CMK (cell line): Measurements from ENCODE around the gene ACP7.

Experiments used
- DNase-seq: peaks from one replicate; pipeline ENCODE4 v3.0.0-alpha.2; 2010; ENCODE audit warnings: low read depth

Gene ACP7

GRCh38 chr19:39150235-39150634, 66.1 kb downstream of the ACP7 start:
- no peak for DNase-seq

GRCh38 chr19:39150807-39151600, 66.8 kb downstream of the ACP7 start:
- DNase-seq, result no peak

- no peak for DNase-seq
These were observed 67.9 kb downstream of the ACP7 start for GRCh38 chr19:39152066-39152465.

- DNase-seq, result no peak
These were observed 70.0 kb downstream of the ACP7 start for GRCh38 chr19:39154100-39154628.

- DNase-seq, result peak; percentile 78
These were observed 70.5 kb downstream of the ACP7 start for GRCh38 chr19:39154629-39155100.

GRCh38 chr19:39155114-39155700, 71.0 kb downstream of the ACP7 start:
- DNase-seq, result no peak

- no peak for DNase-seq
These were observed 71.6 kb downstream of the ACP7 start for GRCh38 chr19:39155741-39156140.

GRCh38 chr19:39156326-39157230, 72.4 kb downstream of the ACP7 start:
- peak; percentile 27 for DNase-seq

- DNase-seq, result no peak
These were observed 73.3 kb downstream of the ACP7 start for GRCh38 chr19:39157275-39157996.

GRCh38 chr19:39157997-39158389, 73.8 kb downstream of the ACP7 start:
- DNase-seq, result no peak

GRCh38 chr19:39158646-39159260, 74.6 kb downstream of the ACP7 start:
- no peak for DNase-seq

GRCh38 chr19:39160523-39160861, 76.3 kb downstream of the ACP7 start:
- no peak for DNase-seq
